Prostate gland (tissue), 2 donors: Measurements from ENCODE around the gene XRCC1.

Experiments used
- CTCF ChIP-seq, 4 experiments: fragments of 200-600 bp in 2 of 4; fragments of 450-650 bp in 2 of 4; sonication (generic) in 2 of 4; IDR thresholded peaks; 1 replicate in 3 of 4; 2 replicates in 1 of 4; pipeline ENCODE4 v1.5.1; 2016 to 2019; ENCODE audit warnings: antibody characterized with exemption in 4 of 4, mild to moderate bottlenecking in 2 of 4, moderate library complexity in 2 of 4
- POLR2A ChIP-seq: fragments of 450-650 bp; IDR thresholded peaks from one replicate; pipeline ENCODE4 v1.6.1; 2016; ENCODE audit warnings: antibody characterized with exemption, mild to moderate bottlenecking
- POLR2AphosphoS5 ChIP-seq: sonication (generic); formaldehyde crosslinking; IDR thresholded peaks from one replicate; pipeline ENCODE4 v1.6.1; 2017; ENCODE audit warnings: antibody characterized with exemption

- TF ChIP-seq CTCF (IDR thresholded peaks at IDR 0.05) (no peak), POLR2A (no peak), POLR2AphosphoS5 (no peak)
These were observed 29.3 kb downstream of the XRCC1 start for GRCh38 chr19:43545981-43546380.
